Esophagus muscularis mucosa (tissue), 3 donors: Measurements from ENCODE around the gene CHRNA4.

Source experiments
- CTCF ChIP-seq, 3 experiments: fragments of 200-600 bp in 2 of 3; fragments of 450-650 bp in 1 of 3; sonication (generic) in 2 of 3; IDR thresholded peaks; one replicate each; pipeline ENCODE4 v1.5.1; 2017 to 2019; ENCODE audit warnings: antibody characterized with exemption in 3 of 3, mild to moderate bottlenecking in 2 of 3, moderate library complexity in 1 of 3
- POLR2AphosphoS5 ChIP-seq, 2 donors: sonication (generic); formaldehyde crosslinking; IDR thresholded peaks; one replicate each; pipeline ENCODE4 v1.6.1; 2017; ENCODE audit warnings: antibody characterized with exemption in 2 of 2

GRCh38 chr20:63367446-63368055 is 6.4 kb upstream of the CHRNA4 start:
- TF ChIP-seq CTCF (IDR thresholded peaks at IDR 0.05): no peak
- TF ChIP-seq POLR2AphosphoS5 (IDR thresholded peaks at IDR 0.05): no peak
